ENCODE measurements around the gene TMEM167A.

Gene TMEM167A

DNA sequence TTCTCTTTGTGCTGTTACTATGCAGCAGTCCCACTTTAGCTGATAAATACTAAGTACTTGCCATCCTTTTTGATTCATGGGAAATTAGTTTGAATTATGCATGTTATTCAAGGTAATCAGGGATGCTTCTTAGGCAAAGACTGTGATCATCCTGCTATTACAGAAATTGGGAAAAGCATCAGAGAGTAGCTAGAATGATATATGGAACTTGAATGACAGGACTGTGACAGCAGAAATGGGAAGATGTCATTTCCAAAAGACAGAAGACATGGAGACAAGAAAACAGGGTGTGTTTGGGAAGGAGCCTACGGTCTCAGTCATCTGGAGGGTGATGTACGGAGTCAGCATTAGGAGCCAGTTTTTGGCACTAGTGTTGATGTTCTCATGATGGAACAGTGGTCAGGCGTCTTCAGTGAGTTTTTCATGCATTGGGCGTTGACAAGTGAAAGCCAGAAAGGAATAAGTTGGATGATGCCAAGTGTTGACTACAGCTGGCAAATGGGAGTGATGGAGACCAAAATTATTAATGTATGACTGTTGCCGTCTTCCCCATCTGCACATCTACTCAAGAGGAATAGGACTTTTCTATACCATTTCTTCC lies 70.4 kb downstream of the TMEM167A start:
- POLR2A ChIA-PET: no interaction called here
- WGBS (ENCODE audit: insufficient coverage): 100% methylated on average over 4 of the region's 5 CpGs
- Histone ChIP-seq H3K4me1 (ENCODE audit: control extremely low read depth in 1 of 4, control insufficient read depth in 4 of 4, insufficient read depth in 4 of 4, low read length in 3 of 4) (peaks cover 0 to 7% (median 4%) of the 10 kb centered on the region in 4 experiments), H3K36me3 (ENCODE audit: control insufficient read depth in 4 of 4, insufficient read depth in 4 of 4, low read length in 3 of 4) (no peaks in the 10 kb centered on the region), H3K9me3 (ENCODE audit: control extremely low read depth in 1 of 5, control insufficient read depth in 4 of 5, insufficient read depth in 2 of 5, low read depth in 1 of 5, low read length in 4 of 5) (peaks cover 0 to 3% (median 0%) of the 10 kb centered on the region in 5 experiments), H3K27ac (ENCODE audit: insufficient read depth in 1 of 2, low read depth in 1 of 2, low read length in 2 of 2, poor library complexity in 1 of 2, severe bottlenecking in 2 of 2) (no peak overlapping the region), H3K4me3 (ENCODE audit: control insufficient read depth in 1 of 7, extremely low read depth in 1 of 7, insufficient read depth in 4 of 7, low read depth in 2 of 7, low read length in 6 of 7) (no peak overlapping the region), H3K27me3 (replicated peaks in 2 of 5; ENCODE audit: control insufficient read depth in 4 of 5, insufficient read depth in 5 of 5, low read length in 4 of 5) (no peaks in the 10 kb centered on the region)
- CTCF ChIA-PET: no interaction called here
- no peak for DNase-seq

DNA sequence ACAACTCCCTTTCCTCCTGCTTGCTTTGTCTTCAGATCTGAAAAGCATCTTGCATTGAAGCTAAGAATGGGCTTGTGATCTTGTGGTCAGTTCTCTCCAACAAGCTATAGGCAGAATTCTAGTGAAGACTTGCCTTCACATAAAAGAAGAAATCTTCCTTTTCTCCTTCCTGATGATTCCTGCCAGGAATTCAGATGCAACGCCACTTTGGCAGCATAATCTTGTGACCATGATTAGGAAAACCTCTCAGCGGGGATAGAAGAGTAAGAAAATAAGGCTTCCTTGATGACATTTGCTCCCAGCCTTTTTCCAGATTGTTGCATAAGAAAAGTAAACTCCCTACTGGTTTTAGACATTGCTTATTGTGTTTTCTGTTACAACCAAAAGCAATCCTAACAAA lies 73.4 kb downstream of the TMEM167A start:
- CTCF ChIA-PET: no interaction called here
- Histone ChIP-seq H3K27ac (ENCODE audit: insufficient read depth in 1 of 2, low read depth in 1 of 2, low read length in 2 of 2, poor library complexity in 1 of 2, severe bottlenecking in 2 of 2) (no peak overlapping the region), H3K27me3 (replicated peaks in 2 of 5; ENCODE audit: control insufficient read depth in 4 of 5, insufficient read depth in 5 of 5, low read length in 4 of 5) (no peaks in the 10 kb centered on the region), H3K9me3 (ENCODE audit: control extremely low read depth in 1 of 5, control insufficient read depth in 4 of 5, insufficient read depth in 2 of 5, low read depth in 1 of 5, low read length in 4 of 5) (no peaks in the 10 kb centered on the region), H3K36me3 (ENCODE audit: control insufficient read depth in 4 of 4, insufficient read depth in 4 of 4, low read length in 3 of 4) (no peaks in the 10 kb centered on the region), H3K4me1 (ENCODE audit: control extremely low read depth in 1 of 4, control insufficient read depth in 4 of 4, insufficient read depth in 4 of 4, low read length in 3 of 4) (peaks cover 0 to 10% (median 6%) of the 10 kb centered on the region in 4 experiments), H3K4me3 (ENCODE audit: control insufficient read depth in 1 of 7, extremely low read depth in 1 of 7, insufficient read depth in 4 of 7, low read depth in 2 of 7, low read length in 6 of 7) (no peak overlapping the region)
- 89% methylated on average over 2 of the region's 2 CpGs for WGBS (ENCODE audit: insufficient coverage)
- no peak for DNase-seq
- POLR2A ChIA-PET: no interaction called here

Measured in common myeloid progenitor, CD34-positive (primary cell).